ENCODE measurements around the gene ANKHD1.
"Not testable (repeated sequence)": the region's sequence is repeated elsewhere in the genome, so short reads cannot be mapped to it uniquely, and the experiment has no call there.

Gene ANKHD1

GRCh38 chr5:140565024-140565779 is 163.6 kb downstream of the ANKHD1 start:
- DNase-seq (ENCODE audit: low read depth in 2 of 2), result no peak

DNA sequence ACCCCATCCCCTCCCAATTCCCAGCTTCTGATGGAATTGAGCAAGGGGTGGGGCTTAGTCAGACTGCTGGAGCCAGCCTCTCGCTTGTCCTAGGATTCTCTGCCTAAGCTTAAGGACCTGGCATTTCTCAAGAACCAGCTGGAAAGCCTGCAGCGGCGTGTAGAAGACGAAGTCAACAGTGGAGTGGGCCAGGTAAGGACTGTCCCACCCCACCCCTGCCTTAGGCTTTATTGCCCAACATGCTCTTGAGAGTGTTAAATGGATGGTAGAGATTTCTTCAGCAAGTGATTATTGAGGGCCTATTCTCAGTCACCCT is 164.1 kb downstream of the ANKHD1 start:
- DNase-seq (ENCODE audit: low read depth in 2 of 2), result no peak

GRCh38 chr5:140566665-140567064 is 165.0 kb downstream of the ANKHD1 start:
- no peak for DNase-seq (ENCODE audit: low read depth in 2 of 2)

DNA sequence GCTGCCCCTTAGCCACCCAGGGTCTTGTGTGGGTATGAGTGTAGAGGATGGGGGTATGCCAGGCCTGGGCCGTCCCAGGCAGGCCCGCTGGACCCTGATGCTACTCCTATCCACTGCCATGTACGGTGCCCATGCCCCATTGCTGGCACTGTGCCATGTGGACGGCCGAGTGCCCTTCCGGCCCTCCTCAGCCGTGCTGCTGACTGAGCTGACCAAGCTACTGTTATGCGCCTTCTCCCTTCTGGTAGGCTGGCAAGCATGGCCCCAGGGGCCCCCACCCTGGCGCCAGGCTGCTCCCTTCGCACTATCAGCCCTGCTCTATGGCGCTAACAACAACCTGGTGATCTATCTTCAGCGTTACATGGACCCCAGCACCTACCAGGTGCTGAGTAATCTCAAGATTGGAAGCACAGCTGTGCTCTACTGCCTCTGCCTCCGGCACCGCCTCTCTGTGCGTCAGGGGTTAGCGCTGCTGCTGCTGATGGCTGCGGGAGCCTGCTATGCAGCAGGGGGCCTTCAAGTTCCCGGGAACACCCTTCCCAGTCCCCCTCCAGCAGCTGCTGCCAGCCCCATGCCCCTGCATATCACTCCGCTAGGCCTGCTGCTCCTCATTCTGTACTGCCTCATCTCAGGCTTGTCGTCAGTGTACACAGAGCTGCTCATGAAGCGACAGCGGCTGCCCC is 165.6 kb downstream of the ANKHD1 start:
- DNase-seq (ENCODE audit: low read depth in 2 of 2), result no peak

GRCh38 chr5:140567871-140568270 is 166.2 kb downstream of the ANKHD1 start:
- DNase-seq (ENCODE audit: low read depth in 2 of 2), result no peak

DNA sequence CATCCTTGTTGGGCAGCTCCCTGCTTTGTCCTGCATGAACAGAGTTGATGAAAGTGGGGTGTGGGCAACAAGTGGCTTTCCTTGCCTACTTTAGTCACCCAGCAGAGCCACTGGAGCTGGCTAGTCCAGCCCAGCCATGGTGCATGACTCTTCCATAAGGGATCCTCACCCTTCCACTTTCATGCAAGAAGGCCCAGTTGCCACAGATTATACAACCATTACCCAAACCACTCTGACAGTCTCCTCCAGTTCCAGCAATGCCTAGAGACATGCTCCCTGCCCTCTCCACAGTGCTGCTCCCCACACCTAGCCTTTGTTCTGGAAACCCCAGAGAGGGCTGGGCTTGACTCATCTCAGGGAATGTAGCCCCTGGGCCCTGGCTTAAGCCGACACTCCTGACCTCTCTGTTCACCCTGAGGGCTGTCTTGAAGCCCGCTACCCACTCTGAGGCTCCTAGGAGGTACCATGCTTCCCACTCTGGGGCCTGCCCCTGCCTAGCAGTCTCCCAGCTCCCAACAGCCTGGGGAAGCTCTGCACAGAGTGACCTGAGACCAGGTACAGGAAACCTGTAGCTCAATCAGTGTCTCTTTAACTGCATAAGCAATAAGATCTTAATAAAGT is 166.9 kb downstream of the ANKHD1 start:
- no peak for DNase-seq (ENCODE audit: low read depth in 2 of 2)

DNA sequence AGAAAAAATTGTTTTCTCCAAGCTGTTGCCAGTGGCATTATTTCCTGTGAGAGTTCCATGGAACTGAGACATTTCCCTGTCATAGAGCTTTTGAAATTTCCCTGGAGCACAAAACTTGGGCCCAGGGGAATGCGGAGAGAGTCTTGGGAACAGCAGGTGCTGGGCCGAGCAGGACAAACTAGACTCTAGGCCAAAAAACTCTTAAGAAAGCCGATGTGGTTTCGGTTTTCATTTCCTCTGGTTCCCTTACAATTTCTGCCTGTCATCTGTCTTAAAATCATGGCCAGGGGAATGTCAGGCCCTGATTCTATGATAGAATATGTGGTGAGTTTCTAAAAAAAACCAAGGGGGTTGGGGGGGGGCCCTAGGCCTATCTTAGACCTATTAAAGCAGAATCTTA is 167.6 kb downstream of the ANKHD1 start:
- no peak for DNase-seq (ENCODE audit: low read depth in 2 of 2)

GRCh38 chr5:140570058-140570457 is 168.4 kb downstream of the ANKHD1 start:
- DNase-seq (ENCODE audit: low read depth in 2 of 2), result no peak

DNA sequence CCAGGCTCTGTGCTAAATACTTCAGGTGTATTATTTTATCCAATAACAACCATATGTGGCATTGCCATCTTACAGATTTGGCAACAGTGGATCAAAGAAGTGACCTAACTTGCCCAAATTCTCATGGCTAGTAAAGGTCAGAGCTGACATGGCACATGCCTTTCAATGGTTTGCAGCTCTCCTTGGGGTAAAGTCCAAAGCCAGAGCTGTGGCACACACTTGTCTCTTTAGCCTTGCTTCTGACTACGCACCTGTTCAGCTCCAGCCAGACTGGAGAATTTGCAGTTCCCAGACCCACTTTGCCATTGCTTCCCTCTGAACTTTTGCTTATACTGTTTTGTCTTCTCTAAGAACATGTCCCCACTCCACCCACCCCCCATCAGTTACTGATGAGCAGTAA is 168.9 kb downstream of the ANKHD1 start:
- no peak for DNase-seq (ENCODE audit: low read depth in 2 of 2)

GRCh38 chr5:140571105-140571504 is 169.5 kb downstream of the ANKHD1 start:
- no peak for DNase-seq (ENCODE audit: low read depth in 2 of 2)

GRCh38 chr5:140573683-140574082 is 172.1 kb downstream of the ANKHD1 start:
- DNase-seq (ENCODE audit: low read depth in 2 of 2), result no peak

GRCh38 chr5:140574165-140574564 is 172.5 kb downstream of the ANKHD1 start:
- DNase-seq (ENCODE audit: low read depth in 2 of 2), result no peak

DNA sequence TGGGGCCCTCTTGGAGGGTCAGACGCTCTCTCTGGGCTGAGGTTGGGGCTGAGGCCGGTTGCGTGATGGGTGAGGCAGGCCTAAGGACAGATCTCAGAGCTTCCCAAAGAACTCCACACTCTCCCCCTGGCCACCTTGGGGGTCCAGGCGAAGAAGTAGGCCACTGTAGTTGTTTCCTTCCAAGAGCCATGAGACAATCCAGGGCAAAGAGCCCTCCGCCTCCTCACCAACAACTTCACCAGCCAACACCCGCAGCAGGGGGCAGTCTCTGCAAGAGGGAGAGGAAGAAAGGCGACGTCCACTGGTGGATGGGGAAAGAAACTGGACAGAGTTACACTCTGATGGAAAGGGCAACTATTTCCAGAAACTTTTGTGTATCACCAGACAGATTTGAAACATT is 173.7 kb downstream of the ANKHD1 start:
- DNase-seq (ENCODE audit: low read depth in 2 of 2), result no peak

- DNase-seq (ENCODE audit: low read depth in 2 of 2), result no peak
Observed at GRCh38 chr5:140576776-140577201, 175.2 kb downstream of the ANKHD1 start.

DNA sequence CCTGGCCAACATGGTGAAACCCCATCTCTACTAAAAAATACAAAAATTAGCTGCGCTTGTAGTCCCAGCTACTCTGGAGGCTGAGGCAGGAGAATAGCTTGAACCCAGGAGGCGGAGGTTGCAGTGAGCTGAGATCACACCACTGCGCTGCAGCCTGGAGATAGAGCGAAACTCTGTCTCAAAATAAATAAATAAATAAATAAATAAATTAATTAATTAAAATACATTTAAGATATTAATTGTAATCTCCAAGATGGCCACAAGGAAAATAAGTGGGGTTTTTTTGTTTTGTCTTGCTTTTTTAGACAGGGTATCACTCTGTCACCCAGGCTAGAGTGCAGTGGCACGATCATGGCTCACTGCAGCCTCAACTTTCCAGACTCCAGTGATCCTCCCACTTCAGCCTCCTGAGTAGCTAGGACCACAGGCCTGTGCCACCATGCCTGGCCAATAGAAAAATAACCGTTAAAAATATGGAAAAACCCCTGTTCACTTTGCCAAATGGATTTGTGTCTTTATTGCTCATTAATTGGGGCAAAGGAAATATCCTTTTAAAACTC is 177.6 kb downstream of the ANKHD1 start:
- not testable (repeated sequence) for DNase-seq (ENCODE audit: low read depth in 2 of 2)

DNA sequence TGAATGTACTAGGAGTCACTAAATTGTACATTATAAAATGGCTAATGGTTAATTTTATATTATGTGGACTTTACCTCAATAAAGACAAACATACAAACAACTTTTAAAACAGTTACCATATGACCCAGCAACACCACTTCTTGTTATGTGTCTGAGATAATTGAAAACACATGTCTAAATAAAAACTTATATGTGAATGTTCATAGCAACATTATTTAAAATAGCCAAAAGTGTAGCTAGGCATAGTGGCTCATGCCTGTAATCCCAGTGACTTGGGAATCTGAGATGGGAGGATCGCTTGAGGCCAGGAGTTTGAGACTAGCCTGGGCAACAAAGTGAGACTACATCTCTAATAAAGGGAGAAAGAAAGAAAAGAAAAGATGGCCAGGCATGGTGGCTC is 185.9 kb downstream of the ANKHD1 start:
- no peak for DNase-seq (ENCODE audit: low read depth in 2 of 2)

- DNase-seq (ENCODE audit: low read depth in 2 of 2), result no peak
Observed at GRCh38 chr5:140588311-140589070, 186.9 kb downstream of the ANKHD1 start.

Data from stimulated activated CD4-positive, alpha-beta T cell treated with anti-CD3 and anti-CD28 coated beads, Interleukin-1b, Interleukin-23, amount 100 ng/mL, for 4 hours (primary cell).